ENCODE data around the gene PBRM1. TPM values are rescaled to one million over a fixed set of nuclear protein-coding genes. Genes with fewer than 3 reads are reported as not detected.

The PBRM1 gene
- total and polyA plus RNA-seq, 2 of the 13 experiments (the other 11 are each of a cell fraction or from before 2014, with no cell fraction given): 10.9 to 33.2 TPM

DNA sequence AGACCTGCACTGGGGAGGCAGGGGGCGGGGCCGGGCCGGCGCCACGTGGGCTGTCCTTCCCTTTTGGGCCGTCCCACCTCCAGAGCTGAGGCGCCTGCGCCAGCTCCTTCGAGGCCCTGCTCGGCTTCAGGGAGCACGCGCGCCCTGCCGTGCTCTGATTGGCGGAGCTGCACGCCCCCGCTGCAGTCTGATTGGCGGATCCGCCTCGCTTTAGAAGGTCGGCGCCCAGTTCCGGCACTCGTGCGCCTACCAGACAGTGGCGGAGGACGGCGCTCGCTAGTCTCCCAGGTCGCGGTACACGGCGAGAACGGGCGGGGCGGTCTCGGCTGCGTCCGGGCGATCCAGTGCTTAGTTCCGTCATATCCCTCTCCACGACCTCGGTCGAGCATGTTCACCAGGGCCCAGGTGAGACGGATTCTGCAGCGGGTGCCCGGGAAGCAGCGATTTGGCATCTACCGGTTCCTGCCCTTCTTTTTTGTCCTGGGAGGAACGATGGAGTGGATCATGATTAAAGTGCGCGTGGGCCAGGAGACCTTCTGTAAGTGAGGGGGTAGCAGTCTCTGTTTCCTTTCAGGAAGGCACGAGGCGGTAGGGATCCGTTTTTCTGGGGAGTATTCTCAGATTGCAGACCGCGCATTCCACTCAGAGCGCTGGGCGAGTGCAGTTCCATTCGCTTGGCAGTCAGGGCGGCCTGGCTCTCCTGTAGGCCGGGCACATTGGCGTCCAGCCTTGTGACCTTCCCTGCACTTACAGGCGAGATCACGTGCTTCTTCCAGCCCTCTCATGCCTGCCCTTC, 149.1 kb downstream of the PBRM1 start, which contains the start of gene UQCC5 (continued):
- TF ChIP-seq, protein P1, sequence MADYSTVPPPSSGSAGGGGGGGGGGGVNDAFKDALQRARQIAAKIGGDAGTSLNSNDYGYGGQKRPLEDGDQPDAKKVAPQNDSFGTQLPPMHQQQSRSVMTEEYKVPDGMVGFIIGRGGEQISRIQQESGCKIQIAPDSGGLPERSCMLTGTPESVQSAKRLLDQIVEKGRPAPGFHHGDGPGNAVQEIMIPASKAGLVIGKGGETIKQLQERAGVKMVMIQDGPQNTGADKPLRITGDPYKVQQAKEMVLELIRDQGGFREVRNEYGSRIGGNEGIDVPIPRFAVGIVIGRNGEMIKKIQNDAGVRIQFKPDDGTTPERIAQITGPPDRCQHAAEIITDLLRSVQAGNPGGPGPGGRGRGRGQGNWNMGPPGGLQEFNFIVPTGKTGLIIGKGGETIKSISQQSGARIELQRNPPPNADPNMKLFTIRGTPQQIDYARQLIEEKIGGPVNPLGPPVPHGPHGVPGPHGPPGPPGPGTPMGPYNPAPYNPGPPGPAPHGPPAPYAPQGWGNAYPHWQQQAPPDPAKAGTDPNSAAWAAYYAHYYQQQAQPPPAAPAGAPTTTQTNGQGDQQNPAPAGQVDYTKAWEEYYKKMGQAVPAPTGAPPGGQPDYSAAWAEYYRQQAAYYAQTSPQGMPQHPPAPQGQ (CRISPR knock-in tag; IDR thresholded peaks at IDR 0.05; ENCODE audit: borderline replicate concordance): no peak
- TF ChIP-seq, protein P2, sequence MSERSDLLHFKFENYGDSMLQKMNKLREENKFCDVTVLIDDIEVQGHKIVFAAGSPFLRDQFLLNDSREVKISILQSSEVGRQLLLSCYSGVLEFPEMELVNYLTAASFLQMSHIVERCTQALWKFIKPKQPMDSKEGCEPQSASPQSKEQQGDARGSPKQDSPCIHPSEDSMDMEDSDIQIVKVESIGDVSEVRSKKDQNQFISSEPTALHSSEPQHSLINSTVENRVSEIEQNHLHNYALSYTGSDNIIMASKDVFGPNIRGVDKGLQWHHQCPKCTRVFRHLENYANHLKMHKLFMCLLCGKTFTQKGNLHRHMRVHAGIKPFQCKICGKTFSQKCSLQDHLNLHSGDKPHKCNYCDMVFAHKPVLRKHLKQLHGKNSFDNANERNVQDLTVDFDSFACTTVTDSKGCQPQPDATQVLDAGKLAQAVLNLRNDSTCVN (CRISPR knock-in tag; IDR thresholded peaks at IDR 0.05; ENCODE audit: borderline replicate concordance): peak; percentile 61; the same call in 1 of the 2 replicates
- TF ChIP-seq MYC (CRISPR knock-in tag; IDR thresholded peaks at IDR 0.05; ENCODE audit: borderline replicate concordance): peak; percentile 93
- TF ChIP-seq ZNF747 (CRISPR knock-in tag; IDR thresholded peaks at IDR 0.05; ENCODE audit: borderline replicate concordance): peak; percentile 98; the same call in 1 of the 2 replicates
- TF ChIP-seq MIER3 (CRISPR knock-in tag; IDR thresholded peaks at IDR 0.05; ENCODE audit: borderline replicate concordance): peak; percentile 57; the same call in 1 of the 2 replicates
- TF ChIP-seq CC2D1A (CRISPR knock-in tag; IDR thresholded peaks at IDR 0.05): no peak
- TF ChIP-seq PRPF4 (IDR thresholded peaks at IDR 0.05; ENCODE audit: low read depth, low read length, poor library complexity, severe bottlenecking): no peak
- no peak for TF ChIP-seq PAF1 (CRISPR knock-in tag; IDR thresholded peaks at IDR 0.05)
- TF ChIP-seq, protein P3, sequence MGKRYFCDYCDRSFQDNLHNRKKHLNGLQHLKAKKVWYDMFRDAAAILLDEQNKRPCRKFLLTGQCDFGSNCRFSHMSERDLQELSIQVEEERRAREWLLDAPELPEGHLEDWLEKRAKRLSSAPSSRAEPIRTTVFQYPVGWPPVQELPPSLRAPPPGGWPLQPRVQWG (CRISPR knock-in tag; IDR thresholded peaks at IDR 0.05; ENCODE audit: borderline replicate concordance, low read depth): no peak
- TF ChIP-seq FOXA1 (IDR thresholded peaks at IDR 0.05): no peak
- TF ChIP-seq FOXA1 (CRISPR knock-in tag; IDR thresholded peaks at IDR 0.05): no peak
- TF ChIP-seq EZH2 (conservative IDR thresholded peaks at IDR 0.05; ENCODE audit: low read depth, low read length): no peak
- TF ChIP-seq CBX2 (IDR thresholded peaks at IDR 0.05; ENCODE audit: low read depth, low read length): no peak
- no peak for TF ChIP-seq CBX2 (CRISPR knock-in tag; IDR thresholded peaks at IDR 0.05; ENCODE audit: low read depth)
- peak; percentile 74 for TF ChIP-seq HOXA3 (CRISPR knock-in tag; IDR thresholded peaks at IDR 0.05)
- TF ChIP-seq HNF4G (IDR thresholded peaks at IDR 0.05; ENCODE audit: borderline replicate concordance, low read depth, low read length): no peak
- no peak for TF ChIP-seq HNF4G (CRISPR knock-in tag; IDR thresholded peaks at IDR 0.05; ENCODE audit: borderline replicate concordance, low read depth)
- TF ChIP-seq PHF8 (CRISPR knock-in tag; IDR thresholded peaks at IDR 0.05): peak; percentile 87
- TF ChIP-seq, protein P4, sequence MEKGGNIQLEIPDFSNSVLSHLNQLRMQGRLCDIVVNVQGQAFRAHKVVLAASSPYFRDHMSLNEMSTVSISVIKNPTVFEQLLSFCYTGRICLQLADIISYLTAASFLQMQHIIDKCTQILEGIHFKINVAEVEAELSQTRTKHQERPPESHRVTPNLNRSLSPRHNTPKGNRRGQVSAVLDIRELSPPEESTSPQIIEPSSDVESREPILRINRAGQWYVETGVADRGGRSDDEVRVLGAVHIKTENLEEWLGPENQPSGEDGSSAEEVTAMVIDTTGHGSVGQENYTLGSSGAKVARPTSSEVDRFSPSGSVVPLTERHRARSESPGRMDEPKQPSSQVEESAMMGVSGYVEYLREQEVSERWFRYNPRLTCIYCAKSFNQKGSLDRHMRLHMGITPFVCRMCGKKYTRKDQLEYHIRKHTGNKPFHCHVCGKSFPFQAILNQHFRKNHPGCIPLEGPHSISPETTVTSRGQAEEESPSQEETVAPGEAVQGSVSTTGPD (CRISPR knock-in tag; IDR thresholded peaks at IDR 0.05): no peak
- peak; percentile 13 for TF ChIP-seq PHF5A (CRISPR knock-in tag; IDR thresholded peaks at IDR 0.05; ENCODE audit: low read depth, unreplicated experiment)
- peak; percentile 99 for TF ChIP-seq KDM2A (CRISPR knock-in tag; IDR thresholded peaks at IDR 0.05; ENCODE audit: borderline replicate concordance, low read depth)
